Tibial nerve (tissue), 4 donors: ENCODE measurements around the gene DPF1.

Experiments used
- EP300 ChIP-seq, 2 donors: sonication (generic); formaldehyde crosslinking; IDR thresholded peaks; one replicate each; pipeline ENCODE4 v1.6.1; 2017; ENCODE audit warnings: antibody characterized with exemption in 2 of 2, mild to moderate bottlenecking in 1 of 2
- POLR2A ChIP-seq, 2 donors: fragments of 450-650 bp; IDR thresholded peaks; one replicate each; pipeline ENCODE4 v1.6.1; 2017; ENCODE audit warnings: antibody characterized with exemption in 2 of 2, mild to moderate bottlenecking in 2 of 2, moderate library complexity in 2 of 2
- TF ChIP-seq, protein P1 (sequence below), 5 experiments: fragments of 200-600 bp in 3 of 5; fragments of 450-650 bp in 2 of 5; sonication (generic) in 3 of 5; IDR thresholded peaks; one replicate each; pipeline ENCODE4 v1.5.1; 2016 to 2019; ENCODE audit warnings: antibody characterized with exemption in 5 of 5, mild to moderate bottlenecking in 3 of 5, moderate library complexity in 2 of 5

DNA sequence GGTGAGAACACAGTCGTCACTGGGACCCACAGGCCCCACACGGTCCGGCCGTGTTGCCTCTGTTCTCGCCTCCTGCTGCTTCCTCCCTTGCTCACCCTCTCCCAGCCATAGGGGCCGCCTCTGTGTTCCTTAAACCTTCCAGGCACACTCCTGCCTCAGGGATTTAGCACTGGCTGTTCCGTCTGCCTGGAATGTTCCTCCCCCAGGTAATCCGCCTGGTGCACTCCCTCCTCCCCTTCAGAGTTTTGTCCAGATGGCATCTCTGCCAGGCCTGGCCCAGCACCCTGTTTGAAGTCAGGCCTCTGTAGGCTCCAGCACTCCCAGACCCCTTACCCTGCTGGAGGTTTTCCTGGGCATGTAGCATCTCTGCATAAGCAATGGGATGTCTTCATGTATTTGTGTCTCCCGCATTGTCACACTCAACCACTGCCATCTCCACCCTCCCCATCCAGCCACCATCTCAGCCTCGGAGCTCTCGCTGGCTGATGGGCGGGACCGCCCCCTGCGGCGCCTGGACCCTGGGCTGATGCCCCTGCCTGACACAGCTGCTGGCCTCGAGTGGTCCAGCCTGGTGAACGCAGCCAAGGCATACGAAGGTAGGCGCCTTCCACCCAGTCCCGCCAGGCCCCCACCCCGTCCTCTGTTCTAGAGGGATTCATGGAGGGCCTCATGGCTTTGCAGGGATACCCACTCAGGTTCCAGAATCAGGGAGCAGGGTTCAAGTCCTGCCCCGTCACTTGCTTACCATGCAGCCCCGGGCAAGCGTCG, 25.9 kb downstream of the DPF1 start:
- TF ChIP-seq, protein P1, sequence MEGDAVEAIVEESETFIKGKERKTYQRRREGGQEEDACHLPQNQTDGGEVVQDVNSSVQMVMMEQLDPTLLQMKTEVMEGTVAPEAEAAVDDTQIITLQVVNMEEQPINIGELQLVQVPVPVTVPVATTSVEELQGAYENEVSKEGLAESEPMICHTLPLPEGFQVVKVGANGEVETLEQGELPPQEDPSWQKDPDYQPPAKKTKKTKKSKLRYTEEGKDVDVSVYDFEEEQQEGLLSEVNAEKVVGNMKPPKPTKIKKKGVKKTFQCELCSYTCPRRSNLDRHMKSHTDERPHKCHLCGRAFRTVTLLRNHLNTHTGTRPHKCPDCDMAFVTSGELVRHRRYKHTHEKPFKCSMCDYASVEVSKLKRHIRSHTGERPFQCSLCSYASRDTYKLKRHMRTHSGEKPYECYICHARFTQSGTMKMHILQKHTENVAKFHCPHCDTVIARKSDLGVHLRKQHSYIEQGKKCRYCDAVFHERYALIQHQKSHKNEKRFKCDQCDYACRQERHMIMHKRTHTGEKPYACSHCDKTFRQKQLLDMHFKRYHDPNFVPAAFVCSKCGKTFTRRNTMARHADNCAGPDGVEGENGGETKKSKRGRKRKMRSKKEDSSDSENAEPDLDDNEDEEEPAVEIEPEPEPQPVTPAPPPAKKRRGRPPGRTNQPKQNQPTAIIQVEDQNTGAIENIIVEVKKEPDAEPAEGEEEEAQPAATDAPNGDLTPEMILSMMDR (IDR thresholded peaks at IDR 0.05): no peak
- TF ChIP-seq POLR2A (IDR thresholded peaks at IDR 0.05) (no peak), EP300 (IDR thresholded peaks at IDR 0.05) (no peak)
